Measurements from ENCODE around the gene CD46.

GRCh38 chr1:207814469-207814868, 62.6 kb downstream of the CD46 start:
- TF ChIP-seq, protein P1, sequence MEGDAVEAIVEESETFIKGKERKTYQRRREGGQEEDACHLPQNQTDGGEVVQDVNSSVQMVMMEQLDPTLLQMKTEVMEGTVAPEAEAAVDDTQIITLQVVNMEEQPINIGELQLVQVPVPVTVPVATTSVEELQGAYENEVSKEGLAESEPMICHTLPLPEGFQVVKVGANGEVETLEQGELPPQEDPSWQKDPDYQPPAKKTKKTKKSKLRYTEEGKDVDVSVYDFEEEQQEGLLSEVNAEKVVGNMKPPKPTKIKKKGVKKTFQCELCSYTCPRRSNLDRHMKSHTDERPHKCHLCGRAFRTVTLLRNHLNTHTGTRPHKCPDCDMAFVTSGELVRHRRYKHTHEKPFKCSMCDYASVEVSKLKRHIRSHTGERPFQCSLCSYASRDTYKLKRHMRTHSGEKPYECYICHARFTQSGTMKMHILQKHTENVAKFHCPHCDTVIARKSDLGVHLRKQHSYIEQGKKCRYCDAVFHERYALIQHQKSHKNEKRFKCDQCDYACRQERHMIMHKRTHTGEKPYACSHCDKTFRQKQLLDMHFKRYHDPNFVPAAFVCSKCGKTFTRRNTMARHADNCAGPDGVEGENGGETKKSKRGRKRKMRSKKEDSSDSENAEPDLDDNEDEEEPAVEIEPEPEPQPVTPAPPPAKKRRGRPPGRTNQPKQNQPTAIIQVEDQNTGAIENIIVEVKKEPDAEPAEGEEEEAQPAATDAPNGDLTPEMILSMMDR (IDR thresholded peaks at IDR 0.05), result no peak
- TF ChIP-seq POLR2AphosphoS5 (IDR thresholded peaks at IDR 0.05) (no peak), POLR2A (IDR thresholded peaks at IDR 0.05) (no peak)
